NCI-H2029 treated with DMSO at 0.1 percent for 48 hours (cell line): ENCODE measurements around the gene NME7.
"Not testable (repeated sequence)": the region's sequence is repeated elsewhere in the genome, so short reads cannot be mapped to it uniquely, and the experiment has no call there.

ENCODE experiments used
- DNase-seq: peaks from one replicate; lab custom pipeline; 2025; lab: John Stamatoyannopoulos, UW

NME7 gene

GRCh38 chr1:169126335-169126734, 241.3 kb downstream of the NME7 start:
- no peak for DNase-seq

- not testable (repeated sequence) for DNase-seq
These were observed 242.0 kb downstream of the NME7 start for GRCh38 chr1:169125597-169125996.

GRCh38 chr1:169124459-169124858, 243.1 kb downstream of the NME7 start:
- DNase-seq: no peak

GRCh38 chr1:169122976-169123375, 244.6 kb downstream of the NME7 start:
- no peak for DNase-seq

DNA sequence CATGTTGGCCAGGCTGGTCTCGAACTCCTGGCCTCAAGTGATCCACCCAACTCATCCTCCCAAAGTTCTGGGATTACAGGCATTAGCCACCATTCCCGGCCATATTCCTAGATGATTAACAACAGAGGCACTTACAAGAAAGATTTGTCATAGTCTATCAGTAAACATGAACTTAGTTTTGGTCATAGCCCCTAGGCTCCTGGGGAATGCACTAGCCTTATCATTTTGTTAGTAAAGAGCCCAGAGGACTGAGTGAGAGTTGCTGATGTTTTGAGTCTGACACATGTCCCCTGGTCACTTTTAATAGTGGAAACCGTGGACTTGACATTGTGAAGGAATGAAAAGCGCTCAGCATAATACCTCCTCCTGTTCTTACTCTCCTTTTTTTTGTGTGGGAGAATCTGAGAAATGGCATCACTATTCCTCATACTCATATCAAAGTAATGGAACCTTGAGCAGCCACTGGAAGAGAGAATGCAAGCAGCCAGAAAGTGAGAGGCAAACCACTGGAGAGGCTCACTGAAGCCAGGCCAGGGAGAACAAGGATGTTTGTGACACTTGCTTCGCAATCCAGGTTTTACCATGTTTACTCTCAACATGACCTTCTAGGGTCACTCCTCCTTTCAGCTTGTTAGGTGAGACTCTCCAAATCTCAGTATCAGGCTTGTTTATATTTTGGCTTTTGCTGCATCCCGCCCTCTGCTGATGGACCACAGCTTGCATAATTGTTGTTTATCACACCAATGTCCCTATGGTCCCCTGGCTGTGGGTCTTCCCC, 246.3 kb downstream of the NME7 start:
- DNase-seq: no peak

DNA sequence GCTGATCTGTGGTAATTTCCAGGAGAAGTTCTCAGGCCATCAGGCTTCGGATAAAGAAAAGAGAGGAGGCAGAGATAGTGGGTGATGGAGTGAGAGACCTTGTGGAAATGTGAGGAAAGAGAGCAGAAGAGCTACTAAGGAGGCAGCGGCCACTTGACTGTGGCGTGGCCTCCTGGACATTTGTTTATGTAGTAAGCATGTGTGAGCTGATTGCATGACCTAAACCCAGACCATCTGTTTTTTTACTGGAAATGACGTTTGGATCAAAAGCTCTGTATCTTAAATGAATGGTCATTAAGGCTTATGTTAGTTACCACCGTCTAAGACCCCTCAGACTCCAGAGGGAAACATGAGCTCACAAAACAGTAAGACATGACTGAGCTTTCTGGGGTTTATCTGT, 247.5 kb downstream of the NME7 start:
- no peak for DNase-seq

- DNase-seq: no peak
These were observed 248.2 kb downstream of the NME7 start for GRCh38 chr1:169119405-169119804.

DNA sequence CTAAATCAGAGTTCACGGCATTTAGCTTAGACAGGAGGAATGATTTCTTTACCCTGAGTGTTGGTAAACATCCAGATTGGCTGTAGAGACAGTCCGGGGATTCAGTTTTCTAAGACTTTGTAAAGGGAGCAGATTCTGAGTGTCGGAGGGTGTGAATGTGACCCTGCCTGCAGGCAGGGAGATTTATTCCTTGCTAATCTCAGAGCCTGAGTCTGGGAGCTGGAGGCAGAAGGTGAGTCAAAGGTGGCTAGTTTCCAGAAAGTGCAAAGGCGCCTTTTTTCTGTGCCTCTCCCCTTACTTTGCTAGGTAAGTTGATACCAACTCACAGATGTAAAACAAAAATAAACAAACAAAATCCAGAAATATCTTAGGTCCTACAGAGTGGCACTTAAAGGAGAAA, 249.4 kb downstream of the NME7 start:
- no peak for DNase-seq

GRCh38 chr1:169117599-169117998, 250.0 kb downstream of the NME7 start:
- no peak for DNase-seq

DNA sequence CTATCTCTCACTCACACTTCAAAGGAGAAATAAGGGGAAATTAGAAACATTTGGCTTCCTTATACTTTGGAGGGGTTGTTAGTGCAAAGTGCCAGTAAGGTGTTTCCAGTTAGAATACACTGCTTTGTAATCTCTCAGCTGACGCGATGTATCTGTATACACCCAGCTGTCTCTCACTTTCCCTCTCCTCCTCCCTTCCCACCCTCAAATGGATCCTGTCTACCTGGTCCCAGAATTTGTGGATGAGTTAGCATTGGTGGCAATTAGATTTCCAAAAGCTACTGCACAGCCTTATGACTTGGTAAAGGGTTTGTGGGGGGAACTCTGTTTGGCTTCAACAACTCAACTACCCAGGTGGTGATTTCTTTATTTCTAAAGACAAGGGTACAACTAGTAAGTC, 250.6 kb downstream of the NME7 start:
- DNase-seq: no peak

DNA sequence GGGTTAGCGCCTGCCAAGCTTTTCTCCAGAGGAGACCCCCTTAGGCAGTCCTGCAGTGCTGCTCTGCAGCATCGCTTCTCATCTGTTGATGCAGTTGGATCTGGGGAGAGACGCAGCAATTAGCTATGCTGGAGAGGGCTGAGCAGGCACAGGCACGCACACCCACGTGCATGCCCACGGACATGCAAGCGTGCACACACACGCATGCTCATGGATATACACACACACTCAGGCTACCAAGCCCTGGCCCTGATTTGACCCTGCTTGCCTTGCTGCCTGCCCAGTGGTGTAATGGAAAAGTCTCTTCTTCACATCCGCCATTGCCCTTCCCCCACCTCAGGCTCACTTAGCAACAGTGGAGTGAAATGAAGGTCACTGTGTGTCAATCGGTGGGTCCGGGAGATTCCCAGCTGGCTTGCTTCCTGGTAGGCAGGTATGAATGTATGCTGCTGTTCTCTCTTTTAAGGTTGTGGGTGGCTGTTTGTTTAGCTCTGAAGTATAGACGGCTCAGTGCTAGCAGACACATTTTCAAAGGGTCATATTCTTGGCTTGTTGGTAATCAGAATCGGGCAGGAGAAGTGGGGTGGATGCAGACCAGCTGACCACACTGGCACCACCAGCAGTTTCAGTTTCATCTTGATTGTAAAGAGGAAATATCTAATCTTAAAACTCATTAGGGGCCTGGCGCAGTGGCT, 251.6 kb downstream of the NME7 start:
- peak; percentile 17 for DNase-seq

DNA sequence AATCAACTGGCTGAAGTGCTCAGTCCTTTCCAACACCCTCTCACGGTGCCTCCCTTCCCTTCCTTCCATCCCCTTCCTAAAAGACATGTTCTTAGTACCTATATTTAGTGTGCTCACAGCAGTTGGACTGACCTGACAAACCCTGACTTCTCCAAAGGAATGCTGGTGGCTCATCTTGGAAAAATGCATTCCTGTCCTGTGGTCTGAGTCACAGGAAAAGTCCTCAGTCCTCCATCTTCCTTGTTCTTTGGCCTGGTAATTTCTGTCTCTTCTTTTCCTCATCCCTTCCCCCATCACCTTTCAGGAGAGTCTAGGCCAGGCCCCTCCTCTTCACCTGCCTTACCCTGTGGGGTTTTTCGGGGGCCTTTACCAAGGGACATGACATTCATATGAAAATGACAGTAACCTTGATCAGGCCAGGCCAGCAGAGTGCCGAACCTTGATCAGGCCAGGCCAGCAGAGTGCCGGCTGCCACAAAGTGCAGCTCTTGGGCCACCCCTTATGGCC, 253.9 kb downstream of the NME7 start:
- DNase-seq: no peak

DNA sequence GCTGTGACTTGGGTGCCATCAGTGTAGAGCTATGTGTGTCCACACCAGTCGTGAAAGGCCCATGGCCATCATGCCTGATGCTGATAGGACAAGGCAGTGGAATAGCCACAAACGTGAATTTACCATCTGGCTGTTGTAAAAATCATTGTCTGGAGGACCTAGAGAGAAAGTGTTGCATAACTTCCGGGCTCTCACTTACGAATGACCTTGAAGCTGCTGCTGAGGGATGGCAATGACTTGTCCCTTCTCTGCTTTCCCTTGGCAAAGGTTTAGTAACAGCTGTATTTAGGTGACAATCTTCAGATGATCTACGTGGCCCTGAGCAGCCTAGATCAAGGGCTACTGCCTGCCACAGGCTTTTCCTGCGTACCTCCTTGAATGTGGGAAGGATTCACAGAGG, 255.4 kb downstream of the NME7 start:
- no peak for DNase-seq

GRCh38 chr1:169111472-169111871, 256.1 kb downstream of the NME7 start:
- no peak for DNase-seq

- DNase-seq: no peak
These were observed 256.7 kb downstream of the NME7 start for GRCh38 chr1:169110689-169111447.

- DNase-seq: no peak
These were observed 257.4 kb downstream of the NME7 start for GRCh38 chr1:169110236-169110635.

- DNase-seq: peak; percentile 64
These were observed 257.9 kb downstream of the NME7 start for GRCh38 chr1:169109561-169110134.

GRCh38 chr1:169108863-169109560, 258.6 kb downstream of the NME7 start:
- peak; percentile 30 for DNase-seq

- DNase-seq: no peak
These were observed 259.4 kb downstream of the NME7 start for GRCh38 chr1:169108223-169108622.

- DNase-seq: no peak
These were observed 259.9 kb downstream of the NME7 start for GRCh38 chr1:169107603-169108208.

- DNase-seq: no peak
These were observed 260.5 kb downstream of the NME7 start for GRCh38 chr1:169106921-169107602.
